Sigmoid colon (tissue), 7 donors: ENCODE data around the gene PRXL2A. TPM values are rescaled to one million over a fixed set of nuclear protein-coding genes. Genes with fewer than 3 reads are reported as not detected.
"Not testable (repeated sequence)": the region's sequence is repeated elsewhere in the genome, so short reads cannot be mapped to it uniquely, and the experiment has no call there.

ENCODE experiments used
- DNase-seq: peaks from one replicate; pipeline ENCODE4 v3.0.0-alpha.2; 2019
- H3K27ac ChIP-seq, 4 donors: fragments of 200-600 bp; sonication (generic); one replicate each; pipeline ENCODE4 v1.5.1; 2016 to 2019; ENCODE audit warnings: mild to moderate bottlenecking in 1 of 4
- H3K27me3 ChIP-seq, 3 donors: fragments of 200-600 bp; sonication (generic); one replicate each; pipeline ENCODE4 v1.5.1; 2019; ENCODE audit warnings: mild to moderate bottlenecking in 1 of 3
- H3K36me3 ChIP-seq, 4 donors: fragments of 200-600 bp; sonication (generic); one replicate each; pipeline ENCODE4 v1.5.1; 2016 to 2019
- H3K4me1 ChIP-seq, 4 donors: fragments of 200-600 bp; sonication (generic); one replicate each; pipeline ENCODE4 v1.5.1; 2017 to 2019
- H3K4me3 ChIP-seq, 4 donors: fragments of 200-600 bp; sonication (generic); one replicate each; pipeline ENCODE4 v1.5.1; 2017 to 2019; ENCODE audit warnings: mild to moderate bottlenecking in 2 of 4, moderate library complexity in 1 of 4
- H3K9me3 ChIP-seq, 4 donors: fragments of 200-600 bp in 3 of 4; sonication (generic) in 3 of 4; one replicate each; pipeline versions ENCODE4 v1.5.1 to v1.6.1; 2013 to 2019
- EP300 ChIP-seq, 4 donors: sonication (generic); formaldehyde crosslinking; IDR thresholded peaks; one replicate each; pipeline ENCODE4 v1.6.1; 2017; ENCODE audit warnings: antibody characterized with exemption in 4 of 4
- POLR2A ChIP-seq, 2 donors: fragments of 450-650 bp; IDR thresholded peaks; one replicate each; pipeline ENCODE4 v1.6.1; 2016; ENCODE audit warnings: antibody characterized with exemption in 2 of 2, mild to moderate bottlenecking in 2 of 2, moderate library complexity in 2 of 2
- POLR2AphosphoS5 ChIP-seq, 4 donors: sonication (generic); formaldehyde crosslinking; IDR thresholded peaks; one replicate each; pipeline ENCODE4 v1.6.1; 2017; ENCODE audit warnings: antibody characterized with exemption in 4 of 4
- WGBS, 2 donors: extraction: QIAGEN DNeasy Blood & Tissue Kit; methylation state at CpG; one replicate each; pipeline ENCODE4 v1.1.7; 2013; 5-methylcytosine and 5-hydroxymethylcytosine counted together
- intact Hi-C: fragments of 100-400 bp; cut with DNase I; formaldehyde crosslinking; loops from one replicate; pipeline ENCODE4 v1.15.1; 2023
- polyA plus RNA-seq, 3 donors: library from polyadenylated mRNA; stranded (reverse); fragments of 200-250 nt; gene quantifications; one replicate each; pipeline ENCODE4 v1.2.3, GENCODE V29; 2013
- total RNA-seq, 4 donors: library from RNA; depleted of rRNA; stranded (reverse); fragments of >200 nt; gene quantifications; one replicate each; pipeline ENCODE4 v1.1.0, GENCODE V29; 2016
- TF ChIP-seq, protein P1 (sequence below), 4 experiments: fragments of 450-650 bp in 3 of 4; fragments of 200-600 bp in 1 of 4; IDR thresholded peaks; one replicate each; pipeline ENCODE4 v1.5.1; 2016 to 2019; ENCODE audit warnings: antibody characterized with exemption in 4 of 4, mild to moderate bottlenecking in 3 of 4, moderate library complexity in 2 of 4
- donor health status: healthy with polysubstance abuse.
- donor health status: Bipolar disorder and iron deficiency.
- donor health status: healthy.

PRXL2A gene
- total and polyA plus RNA-seq, 7 donors, result 33.3 to 63.5 (median 48.7) TPM

DNA sequence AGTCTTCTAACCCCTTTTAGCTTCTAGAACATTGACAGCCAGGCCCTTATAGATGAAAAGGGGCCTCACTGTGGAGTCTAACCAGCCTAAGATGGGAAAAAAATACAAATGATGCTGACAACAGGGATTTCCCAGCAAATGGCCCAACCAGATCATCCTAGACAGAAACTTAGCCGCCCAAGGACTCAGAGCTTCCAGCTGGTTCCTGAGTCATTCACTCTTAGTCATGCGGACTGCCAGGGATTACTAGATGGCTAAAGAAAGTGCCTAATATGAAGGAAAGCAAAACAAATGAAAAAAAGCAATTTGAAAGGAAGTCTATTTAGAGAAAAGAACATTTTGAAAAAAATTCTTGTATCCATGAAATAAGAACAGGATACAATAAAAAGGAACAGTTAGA is 69.5 kb downstream of the PRXL2A start:
- intact Hi-C loops, result no loop called here
- H3K36me3 ChIP-seq, result peaks cover 0 to 10% (median 0%) of the 10 kb centered on the region in 4 donors
- no peaks in the 10 kb centered on the region for H3K9me3 ChIP-seq
- peaks cover 0 to 21% (median 15%) of the 10 kb centered on the region in 4 donors for H3K4me1 ChIP-seq
- H3K27ac ChIP-seq, result no peak overlapping the region
- no peak overlapping the region for H3K4me3 ChIP-seq
- no peaks in the 10 kb centered on the region for H3K27me3 ChIP-seq
- TF ChIP-seq EP300 (IDR thresholded peaks at IDR 0.05), result no peak
- TF ChIP-seq, protein P1, sequence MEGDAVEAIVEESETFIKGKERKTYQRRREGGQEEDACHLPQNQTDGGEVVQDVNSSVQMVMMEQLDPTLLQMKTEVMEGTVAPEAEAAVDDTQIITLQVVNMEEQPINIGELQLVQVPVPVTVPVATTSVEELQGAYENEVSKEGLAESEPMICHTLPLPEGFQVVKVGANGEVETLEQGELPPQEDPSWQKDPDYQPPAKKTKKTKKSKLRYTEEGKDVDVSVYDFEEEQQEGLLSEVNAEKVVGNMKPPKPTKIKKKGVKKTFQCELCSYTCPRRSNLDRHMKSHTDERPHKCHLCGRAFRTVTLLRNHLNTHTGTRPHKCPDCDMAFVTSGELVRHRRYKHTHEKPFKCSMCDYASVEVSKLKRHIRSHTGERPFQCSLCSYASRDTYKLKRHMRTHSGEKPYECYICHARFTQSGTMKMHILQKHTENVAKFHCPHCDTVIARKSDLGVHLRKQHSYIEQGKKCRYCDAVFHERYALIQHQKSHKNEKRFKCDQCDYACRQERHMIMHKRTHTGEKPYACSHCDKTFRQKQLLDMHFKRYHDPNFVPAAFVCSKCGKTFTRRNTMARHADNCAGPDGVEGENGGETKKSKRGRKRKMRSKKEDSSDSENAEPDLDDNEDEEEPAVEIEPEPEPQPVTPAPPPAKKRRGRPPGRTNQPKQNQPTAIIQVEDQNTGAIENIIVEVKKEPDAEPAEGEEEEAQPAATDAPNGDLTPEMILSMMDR (IDR thresholded peaks at IDR 0.05), result no peak
- WGBS, 2 donors, result 91% methylated on average over 2 of the region's 2 CpGs
- no peak for DNase-seq

- DNase-seq, H3K4me3 ChIP-seq, H3K9me3 ChIP-seq, H3K27ac ChIP-seq, H3K27me3 ChIP-seq, intact Hi-C loops: not testable (repeated sequence)
- WGBS, 2 donors, result 97% methylated on average over 6 of the region's 6 CpGs
- H3K36me3 ChIP-seq, result peaks cover 0 to 10% (median 0%) of the 10 kb centered on the region in 4 donors
- H3K4me1 ChIP-seq, result peaks cover 0 to 14% (median 6%) of the 10 kb centered on the region in 4 donors
Observed at GRCh38 chr10:80480373-80480772, 72.0 kb downstream of the PRXL2A start.

DNA sequence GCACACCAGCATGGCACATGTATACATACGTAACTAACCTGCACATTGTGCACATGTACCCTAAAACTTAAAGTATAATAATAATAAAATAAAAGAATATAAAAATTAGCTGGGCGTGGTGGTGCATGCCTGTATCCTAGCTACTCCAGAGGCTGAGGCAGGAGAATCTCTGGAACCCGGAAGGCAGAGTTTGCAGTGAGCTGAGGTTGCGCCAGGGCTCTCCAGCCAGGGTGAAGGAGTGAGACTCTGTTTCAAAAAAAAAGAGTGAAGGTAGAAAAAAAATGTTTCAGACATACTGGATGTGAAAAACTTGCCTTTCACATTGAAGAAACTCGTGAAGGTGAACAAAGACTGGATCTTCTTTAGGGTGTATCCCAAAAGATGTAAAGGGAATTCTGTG is 72.5 kb downstream of the PRXL2A start:
- H3K27ac ChIP-seq, result no peak overlapping the region
- no peaks in the 10 kb centered on the region for H3K27me3 ChIP-seq
- 88 to 89% methylated on average over 5 of the region's 5 CpGs for WGBS, 2 donors
- no peaks in the 10 kb centered on the region for H3K9me3 ChIP-seq
- H3K4me1 ChIP-seq, result peaks cover 0 to 19% (median 8%) of the 10 kb centered on the region in 4 donors
- peak; percentile 14 for DNase-seq
- intact Hi-C loops, result no loop called here
- no peak overlapping the region for H3K4me3 ChIP-seq
- no peak for TF ChIP-seq EP300 (IDR thresholded peaks at IDR 0.05)
- TF ChIP-seq, protein P1 (IDR thresholded peaks at IDR 0.05), result no peak
- no peak for TF ChIP-seq POLR2AphosphoS5 (IDR thresholded peaks at IDR 0.05)
- no peak for TF ChIP-seq POLR2A (IDR thresholded peaks at IDR 0.05)
- H3K36me3 ChIP-seq, result peaks cover 0 to 10% (median 0%) of the 10 kb centered on the region in 4 donors

DNA sequence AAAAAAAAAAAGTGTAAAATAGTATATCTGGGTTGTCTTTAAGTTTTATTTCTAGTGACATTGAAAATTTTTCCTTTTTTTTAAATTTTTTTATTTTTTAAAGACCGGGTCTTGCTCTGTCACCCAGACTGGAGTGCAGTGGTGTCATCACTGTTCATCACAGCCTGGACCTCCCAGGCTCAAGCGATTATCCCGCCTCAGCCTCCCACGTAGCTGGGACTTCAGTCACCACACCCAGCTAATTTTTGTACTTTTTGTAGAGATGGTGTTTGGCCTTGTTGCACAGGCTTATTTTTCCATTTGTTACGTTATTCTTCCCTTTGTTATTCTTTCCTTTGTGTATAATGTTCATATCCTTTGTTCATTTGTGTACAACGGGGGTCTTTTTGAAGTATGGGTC is 75.9 kb downstream of the PRXL2A start:
- no peaks in the 10 kb centered on the region for H3K9me3 ChIP-seq
- TF ChIP-seq EP300 (IDR thresholded peaks at IDR 0.05), result no peak
- TF ChIP-seq, protein P1 (IDR thresholded peaks at IDR 0.05), result no peak
- no peak for TF ChIP-seq POLR2A (IDR thresholded peaks at IDR 0.05)
- TF ChIP-seq POLR2AphosphoS5 (IDR thresholded peaks at IDR 0.05), result no peak
- peaks cover 0 to 43% (median 27%) of the 10 kb centered on the region in 4 donors for H3K4me1 ChIP-seq
- DNase-seq, result no peak
- H3K27me3 ChIP-seq, result no peaks in the 10 kb centered on the region
- 76 to 79% methylated on average over 6 of the region's 6 CpGs for WGBS, 2 donors
- no peak overlapping the region for H3K27ac ChIP-seq
- no peak overlapping the region for H3K4me3 ChIP-seq
- intact Hi-C loops, result no loop called here
- peaks cover 0 to 1% (median 0%) of the 10 kb centered on the region in 4 donors for H3K36me3 ChIP-seq

- intact Hi-C loops, result no loop called here
- peaks cover 0 to 6% (median 0%) of the 10 kb centered on the region in 4 donors for H3K36me3 ChIP-seq
- H3K9me3 ChIP-seq, result no peaks in the 10 kb centered on the region
- TF ChIP-seq, protein P1 (IDR thresholded peaks at IDR 0.05), result no peak
- no peak overlapping the region for H3K4me3 ChIP-seq
- DNase-seq, result no peak
- no peaks in the 10 kb centered on the region for H3K27me3 ChIP-seq
- H3K27ac ChIP-seq, result no peak overlapping the region
- H3K4me1 ChIP-seq, result peaks cover 0 to 43% (median 27%) of the 10 kb centered on the region in 4 donors
Observed at GRCh38 chr10:80484676-80485075, 76.3 kb downstream of the PRXL2A start.
